Measurements from ENCODE around the gene ID2.

Gene ID2

DNA sequence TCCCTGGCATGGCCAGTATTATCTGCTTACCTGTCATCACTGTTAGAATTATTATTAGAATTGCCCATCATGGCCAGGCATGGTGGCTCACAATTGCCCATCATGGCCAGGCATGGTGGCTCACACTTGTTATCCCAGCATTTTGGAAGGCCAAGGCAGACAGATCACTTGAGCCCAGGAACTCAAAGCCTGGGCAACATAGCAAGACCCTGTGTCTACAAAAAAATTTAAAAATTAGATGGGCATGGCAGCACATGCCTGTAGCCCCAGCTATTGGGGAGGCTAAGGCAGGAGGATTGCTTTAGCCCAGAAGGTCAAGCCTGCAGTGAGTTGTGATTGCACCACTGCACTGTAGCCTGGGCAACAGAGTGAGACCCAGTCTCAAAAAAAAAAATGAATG, 27.4 kb upstream of the ID2 start:
- H3K4me1 ChIP-seq (ENCODE audit: control insufficient read depth in 2 of 2, insufficient read depth in 1 of 2, low read depth in 1 of 2, low read length in 2 of 2) = peaks cover 13 to 18% of the 10 kb centered on the region in 2 donors
- no peak overlapping the region for H4K91ac ChIP-seq (ENCODE audit: low read depth, low read length, poor library complexity)
- no peak overlapping the region for H2BK5ac ChIP-seq (ENCODE audit: low read length)
- no peak for DNase-seq (ENCODE audit: low spot score)
- no peak overlapping the region for H3K4ac ChIP-seq (ENCODE audit: low read length)
- H2AK5ac ChIP-seq (ENCODE audit: low read depth, low read length) = no peak overlapping the region
- H3K9me3 ChIP-seq (replicated peaks in 1 of 2; ENCODE audit: control insufficient read depth in 2 of 2, insufficient read depth in 1 of 2, low read depth in 1 of 2, low read length in 2 of 2) = no peaks in the 10 kb centered on the region
- H3K23ac ChIP-seq (ENCODE audit: low read depth, low read length, poor library complexity) = no peak overlapping the region
- H3K27me3 ChIP-seq (ENCODE audit: control insufficient read depth in 3 of 3, insufficient read depth in 3 of 3, low read depth in 1 of 3, low read length in 3 of 3) = no peaks in the 10 kb centered on the region
- no peaks in the 10 kb centered on the region for H3K36me3 ChIP-seq (replicated peaks in 1 of 2; ENCODE audit: control insufficient read depth in 2 of 2, insufficient read depth in 2 of 2, low read length in 2 of 2)
- H3K18ac ChIP-seq (ENCODE audit: low read length) = no peak overlapping the region
- no peak overlapping the region for H2BK120ac ChIP-seq (ENCODE audit: low read depth, low read length)
- H2BK12ac ChIP-seq (ENCODE audit: low read length) = no peak overlapping the region
- H3K9ac ChIP-seq (ENCODE audit: low read depth, low read length, poor library complexity) = no peak overlapping the region
- H3K14ac ChIP-seq (ENCODE audit: low read length) = no peak overlapping the region
- no peak overlapping the region for H3K27ac ChIP-seq (replicated peaks; ENCODE audit: low read length)
- H2BK15ac ChIP-seq (ENCODE audit: low read length) = no peak overlapping the region
- no peaks in the 10 kb centered on the region for H3K79me1 ChIP-seq (ENCODE audit: low read depth, low read length)
- H3K4me2 ChIP-seq (ENCODE audit: insufficient read depth, low read length, poor library complexity, severe bottlenecking) = no peak overlapping the region
- no peak overlapping the region for H3K4me3 ChIP-seq (ENCODE audit: low read length in 2 of 2)
- H4K8ac ChIP-seq (ENCODE audit: low read depth, low read length) = no peak overlapping the region
- no peak overlapping the region for H2AFZ ChIP-seq (ENCODE audit: low read length)

DNA sequence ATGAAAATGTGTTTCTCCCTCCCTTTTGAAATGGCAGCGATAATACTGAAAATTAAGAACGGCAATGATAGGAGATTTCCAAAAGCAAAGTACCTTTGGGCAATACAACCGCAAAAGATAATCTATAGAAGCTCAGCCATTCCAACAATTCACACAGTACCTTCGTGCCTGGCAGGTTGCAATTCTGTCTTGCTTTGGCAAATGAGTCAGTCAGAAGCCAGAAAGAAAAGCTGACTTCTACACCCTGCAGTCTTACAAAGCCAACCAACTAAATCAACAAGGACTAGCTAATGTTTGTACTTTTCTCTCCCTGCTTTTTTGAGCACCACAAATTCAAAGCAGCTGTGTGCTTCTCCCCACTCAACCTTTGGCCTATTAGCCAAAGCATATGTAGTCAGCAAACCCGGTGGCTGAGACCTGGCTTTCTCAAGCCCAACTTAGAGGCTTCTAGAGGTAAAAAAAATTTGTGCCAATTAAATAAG, 25.7 kb upstream of the ID2 start:
- Histone ChIP-seq H2AFZ (ENCODE audit: low read length) (no peak overlapping the region), H3K9me3 (replicated peaks in 1 of 2; ENCODE audit: control insufficient read depth in 2 of 2, insufficient read depth in 1 of 2, low read depth in 1 of 2, low read length in 2 of 2) (no peaks in the 10 kb centered on the region), H3K23ac (ENCODE audit: low read depth, low read length, poor library complexity) (no peak overlapping the region), H3K27me3 (ENCODE audit: control insufficient read depth in 3 of 3, insufficient read depth in 3 of 3, low read depth in 1 of 3, low read length in 3 of 3) (no peaks in the 10 kb centered on the region), H3K79me1 (ENCODE audit: low read depth, low read length) (no peaks in the 10 kb centered on the region), H2BK12ac (ENCODE audit: low read length) (no peak overlapping the region), H3K4me1 (ENCODE audit: control insufficient read depth in 2 of 2, insufficient read depth in 1 of 2, low read depth in 1 of 2, low read length in 2 of 2) (peaks cover 13 to 18% of the 10 kb centered on the region in 2 donors), H2BK15ac (ENCODE audit: low read length) (no peak overlapping the region), H4K8ac (ENCODE audit: low read depth, low read length) (no peak overlapping the region), H3K27ac (replicated peaks; ENCODE audit: low read length) (no peak overlapping the region), H2BK120ac (ENCODE audit: low read depth, low read length) (no peak overlapping the region), H2AK5ac (ENCODE audit: low read depth, low read length) (no peak overlapping the region), H3K4me3 (ENCODE audit: low read length in 2 of 2) (no peak overlapping the region), H3K18ac (ENCODE audit: low read length) (no peak overlapping the region), H3K36me3 (replicated peaks in 1 of 2; ENCODE audit: control insufficient read depth in 2 of 2, insufficient read depth in 2 of 2, low read length in 2 of 2) (no peaks in the 10 kb centered on the region), H3K14ac (ENCODE audit: low read length) (no peak overlapping the region), H3K4ac (ENCODE audit: low read length) (no peak overlapping the region), H3K9ac (ENCODE audit: low read depth, low read length, poor library complexity) (no peak overlapping the region), H4K91ac (ENCODE audit: low read depth, low read length, poor library complexity) (no peak overlapping the region), H3K4me2 (ENCODE audit: insufficient read depth, low read length, poor library complexity, severe bottlenecking) (no peak overlapping the region), H2BK5ac (ENCODE audit: low read length) (no peak overlapping the region)
- DNase-seq (ENCODE audit: low spot score) = no peak
- no CpG with 5 or more reads among the region's 5 CpGs for WGBS, 2 donors (ENCODE audit: extremely low coverage in 2 of 2, insufficient read length in 2 of 2, insufficient replicate concordance in 1 of 2)

- H3K27ac ChIP-seq (replicated peaks; ENCODE audit: low read length) = no peak overlapping the region
- no peak overlapping the region for H2BK5ac ChIP-seq (ENCODE audit: low read length)
- H4K91ac ChIP-seq (ENCODE audit: low read depth, low read length, poor library complexity) = no peak overlapping the region
- no peak overlapping the region for H2BK12ac ChIP-seq (ENCODE audit: low read length)
- H2AFZ ChIP-seq (ENCODE audit: low read length) = no peak overlapping the region
- no peak overlapping the region for H2BK120ac ChIP-seq (ENCODE audit: low read depth, low read length)
- no peak overlapping the region for H4K8ac ChIP-seq (ENCODE audit: low read depth, low read length)
- H3K23ac ChIP-seq (ENCODE audit: low read depth, low read length, poor library complexity) = no peak overlapping the region
- H2AK5ac ChIP-seq (ENCODE audit: low read depth, low read length) = no peak overlapping the region
- H3K4me3 ChIP-seq (ENCODE audit: low read length in 2 of 2) = no peak overlapping the region
- no peaks in the 10 kb centered on the region for H3K36me3 ChIP-seq (replicated peaks in 1 of 2; ENCODE audit: control insufficient read depth in 2 of 2, insufficient read depth in 2 of 2, low read length in 2 of 2)
- no peak overlapping the region for H3K14ac ChIP-seq (ENCODE audit: low read length)
- no peaks in the 10 kb centered on the region for H3K27me3 ChIP-seq (ENCODE audit: control insufficient read depth in 3 of 3, insufficient read depth in 3 of 3, low read depth in 1 of 3, low read length in 3 of 3)
- no peaks in the 10 kb centered on the region for H3K79me1 ChIP-seq (ENCODE audit: low read depth, low read length)
- WGBS, 2 donors (ENCODE audit: extremely low coverage in 2 of 2, insufficient read length in 2 of 2, insufficient replicate concordance in 1 of 2) = no CpG with 5 or more reads among the region's 4 CpGs
- H3K18ac ChIP-seq (ENCODE audit: low read length) = no peak overlapping the region
- H3K9me3 ChIP-seq (replicated peaks in 1 of 2; ENCODE audit: control insufficient read depth in 2 of 2, insufficient read depth in 1 of 2, low read depth in 1 of 2, low read length in 2 of 2) = no peaks in the 10 kb centered on the region
- no peak overlapping the region for H3K9ac ChIP-seq (ENCODE audit: low read depth, low read length, poor library complexity)
- peaks cover 13 to 18% of the 10 kb centered on the region in 2 donors for H3K4me1 ChIP-seq (ENCODE audit: control insufficient read depth in 2 of 2, insufficient read depth in 1 of 2, low read depth in 1 of 2, low read length in 2 of 2)
- H2BK15ac ChIP-seq (ENCODE audit: low read length) = no peak overlapping the region
- no peak overlapping the region for H3K4me2 ChIP-seq (ENCODE audit: insufficient read depth, low read length, poor library complexity, severe bottlenecking)
- no peak overlapping the region for H3K4ac ChIP-seq (ENCODE audit: low read length)
- DNase-seq (ENCODE audit: low spot score) = no peak
Measured at GRCh38 chr2:8656811-8657210, 25.0 kb upstream of the ID2 start.

GRCh38 chr2:8657423-8658062, 24.3 kb upstream of the ID2 start:
- Histone ChIP-seq H3K14ac (ENCODE audit: low read length) (no peak overlapping the region), H3K79me1 (ENCODE audit: low read depth, low read length) (no peaks in the 10 kb centered on the region), H2AFZ (ENCODE audit: low read length) (no peak overlapping the region), H3K4me1 (ENCODE audit: control insufficient read depth in 2 of 2, insufficient read depth in 1 of 2, low read depth in 1 of 2, low read length in 2 of 2) (peaks cover 13 to 18% of the 10 kb centered on the region in 2 donors), H2BK5ac (ENCODE audit: low read length) (no peak overlapping the region), H3K36me3 (replicated peaks in 1 of 2; ENCODE audit: control insufficient read depth in 2 of 2, insufficient read depth in 2 of 2, low read length in 2 of 2) (no peaks in the 10 kb centered on the region), H2AK5ac (ENCODE audit: low read depth, low read length) (peak overlapping the region; percentile 0), H3K4ac (ENCODE audit: low read length) (no peak overlapping the region), H2BK12ac (ENCODE audit: low read length) (no peak overlapping the region), H3K9ac (ENCODE audit: low read depth, low read length, poor library complexity) (no peak overlapping the region), H3K27me3 (ENCODE audit: control insufficient read depth in 3 of 3, insufficient read depth in 3 of 3, low read depth in 1 of 3, low read length in 3 of 3) (no peaks in the 10 kb centered on the region), H3K27ac (replicated peaks; ENCODE audit: low read length) (no peak overlapping the region), H4K8ac (ENCODE audit: low read depth, low read length) (no peak overlapping the region), H3K18ac (ENCODE audit: low read length) (peak overlapping the region; percentile 77), H2BK15ac (ENCODE audit: low read length) (no peak overlapping the region), H3K4me2 (ENCODE audit: insufficient read depth, low read length, poor library complexity, severe bottlenecking) (no peak overlapping the region), H3K4me3 (ENCODE audit: low read length in 2 of 2) (no peak overlapping the region), H3K23ac (ENCODE audit: low read depth, low read length, poor library complexity) (no peak overlapping the region), H4K91ac (ENCODE audit: low read depth, low read length, poor library complexity) (no peak overlapping the region), H3K9me3 (replicated peaks in 1 of 2; ENCODE audit: control insufficient read depth in 2 of 2, insufficient read depth in 1 of 2, low read depth in 1 of 2, low read length in 2 of 2) (no peaks in the 10 kb centered on the region), H2BK120ac (ENCODE audit: low read depth, low read length) (no peak overlapping the region)
- DNase-seq (ENCODE audit: low spot score) = no peak
- no CpG with 5 or more reads among the region's 17 CpGs for WGBS, 2 donors (ENCODE audit: extremely low coverage in 2 of 2, insufficient read length in 2 of 2, insufficient replicate concordance in 1 of 2)
